ENCODE data around the gene ATXN8OS. TPM values are rescaled to one million over a fixed set of nuclear protein-coding genes. Genes with fewer than 3 reads are reported as not detected.

Gene ATXN8OS
- total RNA-seq, 2 donors from 2014 or later, result not detected

DNA sequence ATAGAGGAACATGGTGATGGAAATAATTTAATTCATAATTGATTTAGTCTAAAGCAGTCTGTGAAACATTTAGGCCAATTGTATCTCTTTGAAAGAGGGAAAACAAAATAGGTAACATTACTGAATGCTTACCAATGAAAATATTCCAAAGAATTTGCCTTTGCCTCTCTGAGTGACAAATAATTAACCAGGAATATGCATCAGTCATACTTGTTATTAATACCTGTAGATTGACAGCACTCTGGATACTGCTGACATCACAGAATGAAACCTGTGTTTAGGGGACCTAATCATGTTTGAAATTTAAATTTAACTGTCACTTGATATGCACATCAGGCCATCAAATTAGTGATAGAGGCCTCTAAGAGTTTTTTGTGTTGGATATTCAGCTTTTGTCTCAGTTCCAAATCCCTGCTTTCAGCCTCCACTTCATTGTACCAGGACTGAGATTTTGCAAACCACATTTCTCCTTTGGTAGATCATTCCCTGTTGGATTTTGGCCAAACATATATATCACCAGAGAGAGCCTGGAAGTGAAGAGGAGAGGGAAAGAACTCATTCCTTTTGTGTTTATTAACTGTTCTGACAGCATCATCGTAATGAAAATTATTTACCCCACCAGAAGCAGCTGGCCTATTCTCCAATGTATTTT lies 65.4 kb downstream of the ATXN8OS start:
- DNase-seq, result no peak
- no peaks in the 10 kb centered on the region for H3K36me3 Mint-ChIP-seq (ENCODE audit: low read depth)
- no peaks in the 10 kb centered on the region for H3K9me3 ChIP-seq (ENCODE audit: control insufficient read depth, low read length)
- no peak overlapping the region for H3K4me3 ChIP-seq (ENCODE audit: low read length)
- H3K4me1 ChIP-seq (ENCODE audit: control insufficient read depth, insufficient read depth, low read length), result no peaks in the 10 kb centered on the region
- WGBS, 2 experiments (ENCODE audit: insufficient coverage in 1 of 2, insufficient read length in 1 of 2), result 80 to 100% methylated on average over 1 of the region's 1 CpG
- no peak overlapping the region for H3K27ac ChIP-seq (ENCODE audit: low read depth, low read length)
- TF ChIP-seq, protein P1, sequence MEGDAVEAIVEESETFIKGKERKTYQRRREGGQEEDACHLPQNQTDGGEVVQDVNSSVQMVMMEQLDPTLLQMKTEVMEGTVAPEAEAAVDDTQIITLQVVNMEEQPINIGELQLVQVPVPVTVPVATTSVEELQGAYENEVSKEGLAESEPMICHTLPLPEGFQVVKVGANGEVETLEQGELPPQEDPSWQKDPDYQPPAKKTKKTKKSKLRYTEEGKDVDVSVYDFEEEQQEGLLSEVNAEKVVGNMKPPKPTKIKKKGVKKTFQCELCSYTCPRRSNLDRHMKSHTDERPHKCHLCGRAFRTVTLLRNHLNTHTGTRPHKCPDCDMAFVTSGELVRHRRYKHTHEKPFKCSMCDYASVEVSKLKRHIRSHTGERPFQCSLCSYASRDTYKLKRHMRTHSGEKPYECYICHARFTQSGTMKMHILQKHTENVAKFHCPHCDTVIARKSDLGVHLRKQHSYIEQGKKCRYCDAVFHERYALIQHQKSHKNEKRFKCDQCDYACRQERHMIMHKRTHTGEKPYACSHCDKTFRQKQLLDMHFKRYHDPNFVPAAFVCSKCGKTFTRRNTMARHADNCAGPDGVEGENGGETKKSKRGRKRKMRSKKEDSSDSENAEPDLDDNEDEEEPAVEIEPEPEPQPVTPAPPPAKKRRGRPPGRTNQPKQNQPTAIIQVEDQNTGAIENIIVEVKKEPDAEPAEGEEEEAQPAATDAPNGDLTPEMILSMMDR (conservative IDR thresholded peaks at IDR 0.05), result no peak
- no peak overlapping the region for H3K9ac ChIP-seq (ENCODE audit: extremely low read depth, low read length, poor library complexity, severe bottlenecking)
- H3K27me3 ChIP-seq (ENCODE audit: control insufficient read depth, insufficient read depth, low read length, poor library complexity, severe bottlenecking), result no peaks in the 10 kb centered on the region
- H3K27me3 Mint-ChIP-seq (ENCODE audit: insufficient read depth), result no peaks in the 10 kb centered on the region
- no peaks in the 10 kb centered on the region for H3K9me3 Mint-ChIP-seq
- H3K4me1 Mint-ChIP-seq, result no peaks in the 10 kb centered on the region
- H3K27ac Mint-ChIP-seq, result no peak overlapping the region
- no peaks in the 10 kb centered on the region for H3K36me3 ChIP-seq (ENCODE audit: control insufficient read depth, insufficient read depth, low read length)
- no peak overlapping the region for H3K4me3 Mint-ChIP-seq

DNA sequence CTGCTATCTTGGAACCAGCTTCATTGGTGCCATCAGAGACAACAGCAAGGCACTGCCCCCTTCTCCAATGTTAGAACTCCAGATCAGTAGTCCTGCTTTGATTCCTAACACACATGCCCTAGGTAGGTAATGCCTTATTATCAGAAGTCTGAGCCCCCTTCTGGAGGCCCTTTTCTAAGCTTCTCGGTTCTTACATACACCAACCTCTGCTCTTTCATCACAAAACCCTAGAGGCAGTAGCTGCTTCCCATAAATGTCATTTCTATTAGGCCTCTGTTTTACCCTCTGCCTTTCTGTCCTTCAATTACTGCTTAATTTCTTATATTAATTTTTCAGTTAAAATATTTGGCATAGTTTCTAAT lies 66.0 kb downstream of the ATXN8OS start:
- H3K9ac ChIP-seq (ENCODE audit: extremely low read depth, low read length, poor library complexity, severe bottlenecking), result no peak overlapping the region
- H3K4me3 Mint-ChIP-seq, result no peak overlapping the region
- no peak overlapping the region for H3K27ac Mint-ChIP-seq
- H3K36me3 Mint-ChIP-seq (ENCODE audit: low read depth), result no peaks in the 10 kb centered on the region
- H3K9me3 ChIP-seq (ENCODE audit: control insufficient read depth, low read length), result no peaks in the 10 kb centered on the region
- no peaks in the 10 kb centered on the region for H3K4me1 Mint-ChIP-seq
- no peaks in the 10 kb centered on the region for H3K4me1 ChIP-seq (ENCODE audit: control insufficient read depth, insufficient read depth, low read length)
- no peaks in the 10 kb centered on the region for H3K27me3 ChIP-seq (ENCODE audit: control insufficient read depth, insufficient read depth, low read length, poor library complexity, severe bottlenecking)
- H3K9me3 Mint-ChIP-seq, result no peaks in the 10 kb centered on the region
- H3K27me3 Mint-ChIP-seq (ENCODE audit: insufficient read depth), result no peaks in the 10 kb centered on the region
- whole genome bisulfite sequencing, 2 experiments (ENCODE audit: insufficient coverage in 1 of 2, insufficient read length in 1 of 2), result 76% methylated on average over 1 of the region's 1 CpG; no CpG with 5 or more reads in 1 of the 2 experiments
- H3K4me3 ChIP-seq (ENCODE audit: low read length), result no peak overlapping the region
- H3K36me3 ChIP-seq (ENCODE audit: control insufficient read depth, insufficient read depth, low read length), result no peaks in the 10 kb centered on the region
- TF ChIP-seq, protein P1 (conservative IDR thresholded peaks at IDR 0.05), result no peak
- peak; percentile 47 for DNase-seq
- H3K27ac ChIP-seq (ENCODE audit: low read depth, low read length), result no peak overlapping the region

DNA sequence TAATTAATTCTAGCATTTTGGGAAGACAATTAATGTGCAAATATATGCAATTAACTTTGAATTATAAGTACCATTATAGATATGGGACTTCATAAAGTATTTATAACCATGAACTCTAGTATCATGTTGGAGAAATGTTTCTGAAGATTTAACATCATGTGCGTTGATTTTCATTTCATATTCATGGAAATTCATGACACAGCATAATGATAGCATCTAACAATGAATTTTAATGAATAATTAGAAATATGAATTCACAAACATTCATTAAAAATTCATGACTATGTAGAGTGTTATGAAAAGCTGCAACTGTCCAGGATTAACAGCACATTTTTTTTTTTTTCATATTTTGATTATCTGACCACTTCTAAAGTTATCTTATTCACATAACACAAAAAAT lies 70.7 kb downstream of the ATXN8OS start:
- no peak for DNase-seq
- no CpG with 5 or more reads among the region's 1 CpG for WGBS, 2 experiments (ENCODE audit: insufficient coverage in 1 of 2, insufficient read length in 1 of 2)
- H3K4me3 Mint-ChIP-seq, result no peak overlapping the region
- H3K36me3 ChIP-seq (ENCODE audit: control insufficient read depth, insufficient read depth, low read length), result no peaks in the 10 kb centered on the region
- TF ChIP-seq, protein P1 (conservative IDR thresholded peaks at IDR 0.05), result no peak
- H3K27ac ChIP-seq (ENCODE audit: low read depth, low read length), result no peak overlapping the region
- H3K9me3 ChIP-seq (ENCODE audit: control insufficient read depth, low read length), result no peaks in the 10 kb centered on the region
- H3K36me3 Mint-ChIP-seq (ENCODE audit: low read depth), result no peaks in the 10 kb centered on the region
- H3K27me3 ChIP-seq (ENCODE audit: control insufficient read depth, insufficient read depth, low read length, poor library complexity, severe bottlenecking), result no peaks in the 10 kb centered on the region
- H3K9ac ChIP-seq (ENCODE audit: extremely low read depth, low read length, poor library complexity, severe bottlenecking), result no peak overlapping the region
- no peaks in the 10 kb centered on the region for H3K4me1 ChIP-seq (ENCODE audit: control insufficient read depth, insufficient read depth, low read length)
- no peak overlapping the region for H3K4me3 ChIP-seq (ENCODE audit: low read length)
- H3K27me3 Mint-ChIP-seq (ENCODE audit: insufficient read depth), result no peaks in the 10 kb centered on the region
- H3K4me1 Mint-ChIP-seq, result no peaks in the 10 kb centered on the region
- no peak overlapping the region for H3K27ac Mint-ChIP-seq
- no peaks in the 10 kb centered on the region for H3K9me3 Mint-ChIP-seq

Other genes with a start within 250 kb of the ATXN8OS start
- under 1 TPM in 1 of 2 donors, not detected in 1; 0.15 TPM for gene KLHL1, start 626 bp downstream of the ATXN8OS start, total RNA-seq